ENCODE results near the gene SERPINA5. TPM values are rescaled to one million over a fixed set of nuclear protein-coding genes. Genes with fewer than 3 reads are reported as not detected.
A peak's percentile ranks its signal among the peaks of the same experiment; 100 is the strongest.

The SERPINA5 gene
- total RNA-seq, 1 donor, result 0.36 TPM

GRCh38 chr14:94538070-94538740 lies 43.0 kb upstream of the SERPINA5 start:
- H3K79me2 ChIP-seq (ENCODE audit: insufficient read depth, low read length), result no peaks in the 10 kb centered on the region
- no peak overlapping the region for H3K27ac ChIP-seq (ENCODE audit: low read depth, low read length)
- no peak overlapping the region for H3K4me2 ChIP-seq (ENCODE audit: insufficient read depth, low read length)
- no peaks in the 10 kb centered on the region for H3K27me3 ChIP-seq (ENCODE audit: insufficient read depth, low read length)
- H4K20me1 ChIP-seq (ENCODE audit: insufficient read depth, low read length), result no peaks in the 10 kb centered on the region
- H3K4me3 ChIP-seq (ENCODE audit: insufficient read depth, low read length), result no peak overlapping the region
- DNase-seq (ENCODE audit: insufficient read length, low spot score, missing footprints), result no peak
- H3K36me3 ChIP-seq (ENCODE audit: insufficient read depth, low read length), result no peaks in the 10 kb centered on the region
- TF ChIP-seq CTCF (IDR thresholded peaks at IDR 0.05; ENCODE audit: extremely low read depth, low read depth, low read length), result no peak
- H2AFZ ChIP-seq (ENCODE audit: low read length), result no peak overlapping the region
- peaks cover 15% of the 10 kb centered on the region for H3K4me1 ChIP-seq (ENCODE audit: insufficient read depth, low read length)
- H3K9me3 ChIP-seq (ENCODE audit: low read depth, low read length), result no peaks in the 10 kb centered on the region

- no peak for TF ChIP-seq CTCF (IDR thresholded peaks at IDR 0.05; ENCODE audit: extremely low read depth, low read depth, low read length)
Measured at GRCh38 chr14:94539181-94539580, 42.0 kb upstream of the SERPINA5 start.

GRCh38 chr14:94540031-94540794 lies 41.0 kb upstream of the SERPINA5 start:
- Histone ChIP-seq H3K4me3 (ENCODE audit: insufficient read depth, low read length) (no peak overlapping the region), H4K20me1 (ENCODE audit: insufficient read depth, low read length) (no peaks in the 10 kb centered on the region), H3K27me3 (ENCODE audit: insufficient read depth, low read length) (no peaks in the 10 kb centered on the region), H3K79me2 (ENCODE audit: insufficient read depth, low read length) (no peaks in the 10 kb centered on the region), H3K4me1 (ENCODE audit: insufficient read depth, low read length) (peaks cover 15% of the 10 kb centered on the region), H3K36me3 (ENCODE audit: insufficient read depth, low read length) (no peaks in the 10 kb centered on the region), H3K27ac (ENCODE audit: low read depth, low read length) (no peak overlapping the region), H3K4me2 (ENCODE audit: insufficient read depth, low read length) (peak overlapping the region; percentile 29), H2AFZ (ENCODE audit: low read length) (peak overlapping the region; percentile 58), H3K9me3 (ENCODE audit: low read depth, low read length) (no peaks in the 10 kb centered on the region)
- TF ChIP-seq CTCF (IDR thresholded peaks at IDR 0.05; ENCODE audit: extremely low read depth, low read depth, low read length), result peak; percentile 48
- DNase-seq (ENCODE audit: insufficient read length, low spot score, missing footprints), result peak; percentile 90

More at GRCh38 chr14:94539181-94539580, 42.0 kb upstream of the SERPINA5 start:
- Histone ChIP-seq H3K79me2 (ENCODE audit: insufficient read depth, low read length) (no peaks in the 10 kb centered on the region), H4K20me1 (ENCODE audit: insufficient read depth, low read length) (no peaks in the 10 kb centered on the region), H3K27ac (ENCODE audit: low read depth, low read length) (no peak overlapping the region), H3K36me3 (ENCODE audit: insufficient read depth, low read length) (no peaks in the 10 kb centered on the region), H3K4me1 (ENCODE audit: insufficient read depth, low read length) (peaks cover 15% of the 10 kb centered on the region), H3K9me3 (ENCODE audit: low read depth, low read length) (no peaks in the 10 kb centered on the region), H3K27me3 (ENCODE audit: insufficient read depth, low read length) (no peaks in the 10 kb centered on the region), H3K4me3 (ENCODE audit: insufficient read depth, low read length) (no peak overlapping the region), H2AFZ (ENCODE audit: low read length) (no peak overlapping the region), H3K4me2 (ENCODE audit: insufficient read depth, low read length) (no peak overlapping the region)
- DNase-seq (ENCODE audit: insufficient read length, low spot score, missing footprints), result no peak
